Measurements from ENCODE around the gene COL18A1. TPM values are rescaled to one million over a fixed set of nuclear protein-coding genes. Genes with fewer than 3 reads are reported as not detected.
"Not testable (repeated sequence)": the region's sequence is repeated elsewhere in the genome, so short reads cannot be mapped to it uniquely, and the experiment has no call there.

The COL18A1 gene
- total RNA-seq, 4 donors from 2014 or later, result 97.7 to 173 (median 110) TPM

DNA sequence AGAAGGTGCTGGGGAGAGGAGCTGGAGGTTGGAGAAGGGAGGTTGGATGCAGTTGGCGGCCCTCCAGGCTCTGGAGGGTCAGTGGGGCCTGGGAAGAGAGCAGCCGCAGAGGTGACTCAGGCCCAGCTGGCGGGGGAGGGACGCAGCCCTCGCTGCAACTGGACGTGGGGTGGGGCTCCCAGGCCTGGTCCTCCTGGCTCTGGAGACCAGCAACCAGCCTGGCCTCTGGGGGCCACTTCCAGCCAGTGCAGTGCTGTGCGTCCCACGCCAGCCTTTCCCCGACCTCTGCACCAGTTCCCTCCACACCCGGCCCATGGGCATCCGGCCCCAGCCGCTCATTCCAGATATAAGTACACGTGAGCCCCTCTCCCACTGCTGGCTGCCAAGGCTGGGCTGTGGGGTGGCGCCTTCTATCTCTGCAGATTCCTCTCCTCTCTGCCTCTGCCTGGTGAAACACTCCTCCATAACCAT, 38.0 kb upstream of the COL18A1 start:
- no peaks in the 10 kb centered on the region for H3K36me3 ChIP-seq
- H3K27me3 ChIP-seq, result no peaks in the 10 kb centered on the region
- H3K27ac ChIP-seq (replicated peaks in 1 of 4), result peak overlapping the region; percentile 45 to 93 (median 60)
- no peak for TF ChIP-seq EP300 (IDR thresholded peaks at IDR 0.05)
- no peak for TF ChIP-seq CTCF (IDR thresholded peaks at IDR 0.05)
- TF ChIP-seq POLR2AphosphoS5 (IDR thresholded peaks at IDR 0.05), result peak in 1 of 2 donors; percentile 25
- no peaks in the 10 kb centered on the region for H3K9me3 ChIP-seq
- WGBS, result 61% methylated on average over 14 of the region's 14 CpGs
- intact Hi-C loops (cut with DNase I), result no loop called here
- DNase-seq (ENCODE audit: extremely low spot score), result no peak
- H3K4me1 ChIP-seq, result peaks cover 33 to 57% (median 51%) of the 10 kb centered on the region in 4 donors
- H3K4me3 ChIP-seq, result no peak overlapping the region

GRCh38 chr21:45367402-45368351, 37.3 kb upstream of the COL18A1 start:
- 88% methylated on average over 25 of the region's 25 CpGs for WGBS
- intact Hi-C loops (cut with DNase I), result no loop called here
- H3K27ac ChIP-seq (replicated peaks in 1 of 4), result peak overlapping the region; percentile 5 to 93 (median 60)
- H3K36me3 ChIP-seq, result no peaks in the 10 kb centered on the region
- TF ChIP-seq CTCF (IDR thresholded peaks at IDR 0.05) (no peak), EP300 (IDR thresholded peaks at IDR 0.05) (no peak), POLR2A (IDR thresholded peaks at IDR 0.05; ENCODE audit: low read depth) (no peak), POLR2AphosphoS5 (IDR thresholded peaks at IDR 0.05) (no peak)
- no peak for DNase-seq (ENCODE audit: extremely low spot score)
- peaks cover 33 to 51% (median 46%) of the 10 kb centered on the region in 4 donors for H3K4me1 ChIP-seq
- H3K9me3 ChIP-seq, result no peaks in the 10 kb centered on the region
- H3K4me3 ChIP-seq, result no peak overlapping the region
- H3K27me3 ChIP-seq, result no peaks in the 10 kb centered on the region

DNA sequence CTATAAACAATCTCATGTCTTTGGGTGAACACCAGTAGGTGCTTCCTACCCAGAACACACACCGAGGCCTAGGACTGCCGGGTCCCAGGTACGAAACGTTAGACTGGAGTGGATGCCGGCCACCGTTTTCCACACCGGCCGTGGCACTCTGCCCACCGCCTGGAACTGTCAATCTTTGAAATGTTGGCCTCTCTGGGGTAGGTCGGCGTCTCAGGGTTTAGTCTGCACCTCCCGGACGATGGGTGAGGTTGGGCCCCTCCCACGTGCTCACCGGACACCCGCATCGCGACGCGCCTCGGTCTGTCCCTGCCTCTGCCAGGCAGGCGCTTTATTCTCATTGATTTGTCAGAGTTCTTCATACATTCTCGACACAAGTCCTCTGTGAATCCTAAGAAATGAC, 35.9 kb upstream of the COL18A1 start:
- H3K36me3 ChIP-seq; DNase-seq (ENCODE audit: extremely low spot score); intact Hi-C loops (cut with DNase I); H3K4me3 ChIP-seq; H3K27me3 ChIP-seq; H3K9me3 ChIP-seq; H3K27ac ChIP-seq (replicated peaks in 1 of 4): not testable (repeated sequence)
- H3K4me1 ChIP-seq, result peaks cover 27 to 38% (median 34%) of the 10 kb centered on the region in 4 donors
- 95% methylated on average over 22 of the region's 23 CpGs for WGBS

GRCh38 chr21:45370575-45370974, 34.4 kb upstream of the COL18A1 start:
- 79% methylated on average over 14 of the region's 14 CpGs for WGBS
- Histone ChIP-seq H3K27me3 (no peaks in the 10 kb centered on the region), H3K27ac (replicated peaks in 1 of 4) (no peak overlapping the region), H3K36me3 (no peaks in the 10 kb centered on the region), H3K4me3 (no peak overlapping the region), H3K9me3 (no peaks in the 10 kb centered on the region), H3K4me1 (peaks cover 13 to 22% (median 19%) of the 10 kb centered on the region in 4 donors)
- no peak for DNase-seq (ENCODE audit: extremely low spot score)
- TF ChIP-seq EP300 (IDR thresholded peaks at IDR 0.05), result no peak
- TF ChIP-seq POLR2AphosphoS5 (IDR thresholded peaks at IDR 0.05), result no peak
- intact Hi-C loops (cut with DNase I), result no loop called here

- H3K27ac ChIP-seq (replicated peaks in 1 of 4), result no peak overlapping the region
- no peak overlapping the region for H3K4me3 ChIP-seq
- no peak for DNase-seq (ENCODE audit: extremely low spot score)
- no peaks in the 10 kb centered on the region for H3K27me3 ChIP-seq
- 61% methylated on average over 3 of the region's 13 CpGs for WGBS
- intact Hi-C loops (cut with DNase I), result no loop called here
- no peaks in the 10 kb centered on the region for H3K9me3 ChIP-seq
- TF ChIP-seq EP300 (IDR thresholded peaks at IDR 0.05) (no peak), POLR2AphosphoS5 (IDR thresholded peaks at IDR 0.05) (no peak), POLR2A (IDR thresholded peaks at IDR 0.05; ENCODE audit: low read depth) (no peak), CTCF (IDR thresholded peaks at IDR 0.05) (no peak)
- peaks cover 11 to 18% (median 16%) of the 10 kb centered on the region in 4 donors for H3K4me1 ChIP-seq
- no peaks in the 10 kb centered on the region for H3K36me3 ChIP-seq
Observed at GRCh38 chr21:45371081-45371480, 33.9 kb upstream of the COL18A1 start.
